WTC11 (cell line): Measurements from ENCODE around the gene MYOM1. TPM values are rescaled to one million over a fixed set of nuclear protein-coding genes. Genes with fewer than 3 reads are reported as not detected.
"Not testable (repeated sequence)": the region's sequence is repeated elsewhere in the genome, so short reads cannot be mapped to it uniquely, and the experiment has no call there.

Source experiments
- ATAC-seq: fragments of 200-7000 bp; cut with Tn5 transposase; 2 replicates; pipeline ENCODE4 v1.10.0; 2021; ENCODE audit warnings: mild to moderate bottlenecking, moderate library complexity
- CTCF ChIA-PET: fragments of 300-600 bp; sonication (Branson Sonifier 250); formaldehyde crosslinking; loops from one replicate; lab custom pipeline; 2021; ENCODE audit warnings: antibody characterized with exemption; lab: Charles Lee
- POLR2A ChIA-PET: fragments of 350-600 bp; sonication (Branson Sonifier 250); formaldehyde crosslinking; loops from one replicate; lab custom pipeline; 2021; ENCODE audit warnings: antibody characterized with exemption; lab: Charles Lee
- DNase-seq: peaks from one replicate; pipeline ENCODE4 v3.0.0; 2021; ENCODE audit warnings: low spot score
- H3K27ac Mint-ChIP-seq: 2 replicates; pipeline ENCODE4 v1.8.0; 2021; ENCODE audit warnings: mixed read lengths
- H3K27me3 Mint-ChIP-seq: 2 replicates; pipeline ENCODE4 v1.8.0; 2021; ENCODE audit warnings: low read depth, mild to moderate bottlenecking, moderate library complexity, mixed read lengths
- H3K36me3 Mint-ChIP-seq: 2 replicates; pipeline ENCODE4 v1.8.0; 2021; ENCODE audit warnings: mixed read lengths
- H3K4me1 Mint-ChIP-seq: 2 replicates; pipeline ENCODE4 v1.8.0; 2022; ENCODE audit warnings: mixed read lengths
- H3K4me3 Mint-ChIP-seq: 2 replicates; pipeline ENCODE4 v1.8.0; 2021; ENCODE audit warnings: mild to moderate bottlenecking, moderate library complexity, mixed read lengths
- H3K9me3 Mint-ChIP-seq: 2 replicates; pipeline ENCODE4 v1.8.0; 2021; ENCODE audit warnings: mixed read lengths
- AFF4 ChIP-seq: sonication (generic); formaldehyde crosslinking; IDR thresholded peaks from 2 replicates; pipeline ENCODE4 v1.8.1; 2023; ENCODE audit warnings: mild to moderate bottlenecking, missing genetic modification reagents, borderline replicate concordance
- ATF3 ChIP-seq: sonication (generic); formaldehyde crosslinking; conservative IDR thresholded peaks from 2 replicates; pipeline ENCODE4 v1.8.1; 2022; ENCODE audit warnings: mild to moderate bottlenecking, missing genetic modification reagents
- CTCF ChIP-seq: fragments of 200-600 bp; IDR thresholded peaks from 2 replicates; pipeline ENCODE4 v1.8.0; 2022; ENCODE audit warnings: antibody characterized with exemption
- E2F1 ChIP-seq: sonication (generic); formaldehyde crosslinking; IDR thresholded peaks from 2 replicates; pipeline ENCODE4 v1.8.0; 2022; ENCODE audit warnings: mild to moderate bottlenecking, missing genetic modification reagents
- ELF4 ChIP-seq: sonication (generic); formaldehyde crosslinking; IDR thresholded peaks from 2 replicates; pipeline ENCODE4 v1.8.1; 2022; ENCODE audit warnings: low read depth, mild to moderate bottlenecking, moderate library complexity, missing genetic modification reagents
- GTF2I ChIP-seq: fragments of 250-450 bp; sonication (Bioruptor Pico); conservative IDR thresholded peaks from 2 replicates; pipeline ENCODE4 v1.4.0; 2021; ENCODE audit warnings: mild to moderate bottlenecking
- IRF2 ChIP-seq: sonication (generic); formaldehyde crosslinking; IDR thresholded peaks from 2 replicates; pipeline ENCODE4 v1.8.0; 2022; ENCODE audit warnings: low read depth, missing genetic modification reagents, borderline replicate concordance
- NR1H2 ChIP-seq: sonication (generic); formaldehyde crosslinking; IDR thresholded peaks from 2 replicates; pipeline ENCODE4 v1.9.0; 2021; ENCODE audit warnings: mild to moderate bottlenecking, moderate library complexity, missing genetic modification reagents
- PRRX2 ChIP-seq: fragments of 250-450 bp; sonication (Bioruptor Pico); IDR thresholded peaks from 2 replicates; pipeline ENCODE4 v1.8.0; 2021; ENCODE audit warnings: mild to moderate bottlenecking
- SP1 ChIP-seq: sonication (generic); formaldehyde crosslinking; conservative IDR thresholded peaks from 2 replicates; pipeline ENCODE4 v1.8.1; 2022; ENCODE audit warnings: missing genetic modification reagents
- STAT6 ChIP-seq: sonication (generic); formaldehyde crosslinking; conservative IDR thresholded peaks from 2 replicates; pipeline ENCODE4 v1.8.1; 2023; ENCODE audit warnings: mild to moderate bottlenecking, low read depth, missing genetic modification reagents, moderate library complexity
- TCF7 ChIP-seq: sonication (generic); formaldehyde crosslinking; IDR thresholded peaks from 2 replicates; pipeline ENCODE4 v1.8.0; 2022; ENCODE audit warnings: mild to moderate bottlenecking, low read depth, missing genetic modification reagents, moderate library complexity
- USF2 ChIP-seq: sonication (generic); formaldehyde crosslinking; IDR thresholded peaks from 2 replicates; pipeline ENCODE4 v1.8.1; 2023; ENCODE audit warnings: mild to moderate bottlenecking, missing genetic modification reagents, moderate library complexity
- ZNF138 ChIP-seq: sonication (generic); formaldehyde crosslinking; conservative IDR thresholded peaks from 2 replicates; pipeline ENCODE4 v1.8.1; 2022; ENCODE audit warnings: mild to moderate bottlenecking, moderate library complexity, missing genetic modification reagents
- ZNF416 ChIP-seq: fragments of 250-450 bp; sonication (Bioruptor Pico); IDR thresholded peaks from 2 replicates; pipeline ENCODE4 v1.9.0; 2021; ENCODE audit warnings: mild to moderate bottlenecking, inconsistent platforms
- total RNA-seq: library from RNA; stranded (reverse); gene quantifications from 3 replicates; pipeline ENCODE4 v1.2.3, GENCODE V29; 2021
- TF ChIP-seq, protein P1 (sequence below): sonication (generic); formaldehyde crosslinking; IDR thresholded peaks from 2 replicates; pipeline ENCODE4 v1.8.0; 2022; ENCODE audit warnings: mild to moderate bottlenecking, missing genetic modification reagents

MYOM1 gene
- total RNA-seq, 1 experiment from 2014 or later, result 0.35 TPM

DNA sequence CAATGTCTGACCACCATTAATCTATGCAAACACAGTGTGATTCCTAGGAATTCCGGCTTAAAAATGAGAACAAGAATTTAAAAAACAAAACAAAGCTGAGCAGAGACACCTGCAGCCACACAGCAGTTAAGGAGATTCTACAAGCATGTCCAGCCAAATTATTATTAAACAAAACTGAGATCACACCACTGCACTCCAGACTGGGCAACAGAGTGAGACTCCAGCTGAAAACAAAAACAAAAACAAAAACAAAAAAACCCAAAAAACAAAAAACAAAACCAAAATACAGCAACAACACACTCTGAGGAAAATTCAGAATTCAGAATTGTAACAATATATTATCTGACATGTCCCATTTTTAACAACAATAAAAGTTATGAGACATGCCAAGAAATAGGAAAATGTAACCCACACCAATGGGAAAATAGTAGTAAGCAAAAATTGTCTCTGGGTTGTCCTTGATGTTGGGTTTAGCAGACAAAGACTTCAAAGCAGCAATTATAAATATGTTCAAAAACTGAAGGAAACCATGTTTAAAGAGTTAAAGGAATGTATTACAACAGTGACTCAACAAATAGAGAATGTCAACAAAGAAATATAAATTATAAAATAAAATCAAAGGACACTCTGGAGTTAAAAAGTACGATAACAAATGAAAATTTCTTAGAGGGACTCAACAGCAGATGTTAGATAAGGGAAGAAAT is 19.7 kb downstream of the MYOM1 start:
- DNase-seq (no peak), ATAC-seq (no peak)
- no peaks in the 10 kb centered on the region for H3K4me1 Mint-ChIP-seq
- peaks cover 15% of the 10 kb centered on the region for H3K9me3 Mint-ChIP-seq
- ChIA-PET POLR2A (no interaction called here), CTCF (no interaction called here)
- no peak for TF ChIP-seq ATF3 (CRISPR knock-in tag)
- TF ChIP-seq E2F1, result no peak
- TF ChIP-seq ELF4 (CRISPR knock-in tag), result no peak
- no peak for TF ChIP-seq SP1 (CRISPR knock-in tag)
- TF ChIP-seq, protein P1, sequence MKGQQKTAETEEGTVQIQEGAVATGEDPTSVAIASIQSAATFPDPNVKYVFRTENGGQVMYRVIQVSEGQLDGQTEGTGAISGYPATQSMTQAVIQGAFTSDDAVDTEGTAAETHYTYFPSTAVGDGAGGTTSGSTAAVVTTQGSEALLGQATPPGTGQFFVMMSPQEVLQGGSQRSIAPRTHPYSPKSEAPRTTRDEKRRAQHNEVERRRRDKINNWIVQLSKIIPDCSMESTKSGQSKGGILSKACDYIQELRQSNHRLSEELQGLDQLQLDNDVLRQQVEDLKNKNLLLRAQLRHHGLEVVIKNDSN (CRISPR knock-in tag), result no peak
- no peak for TF ChIP-seq ZNF416 (CRISPR knock-in tag)
- no peak for TF ChIP-seq GTF2I (CRISPR knock-in tag)
- no peak overlapping the region for H3K27ac Mint-ChIP-seq
- H3K27me3 Mint-ChIP-seq, result no peaks in the 10 kb centered on the region
- H3K36me3 Mint-ChIP-seq, result no peaks in the 10 kb centered on the region
- no peak overlapping the region for H3K4me3 Mint-ChIP-seq

DNA sequence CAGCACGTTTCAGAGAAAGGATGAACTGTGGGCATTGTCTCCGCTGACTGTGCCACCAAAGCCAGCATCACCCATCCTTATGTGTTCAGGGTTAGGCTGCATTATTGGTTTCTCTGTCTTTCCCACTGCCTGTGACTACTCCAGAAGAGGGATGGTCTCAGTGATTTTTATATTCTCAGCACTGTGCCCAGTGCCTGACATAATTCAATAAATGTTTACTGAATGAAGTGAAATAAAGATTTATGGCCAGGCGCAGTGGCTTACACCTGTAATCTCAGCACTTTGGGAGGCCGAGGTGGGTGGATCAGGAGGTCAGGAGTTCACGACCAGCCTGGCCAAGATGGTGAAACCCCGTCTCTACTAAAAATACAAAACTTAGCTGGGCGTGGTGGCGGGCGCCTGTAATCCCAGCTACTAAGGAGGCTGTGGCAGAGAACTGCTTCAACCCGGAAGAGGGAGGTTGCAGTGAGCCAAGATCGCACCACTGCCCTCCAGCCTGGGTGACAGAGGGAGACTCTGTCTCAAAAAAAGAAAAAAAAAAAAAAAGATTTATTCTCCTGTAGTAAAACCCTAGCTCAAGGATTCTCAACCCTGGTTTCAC is 21.4 kb downstream of the MYOM1 start:
- H3K9me3 Mint-ChIP-seq, ATAC-seq, H3K27ac Mint-ChIP-seq, H3K4me1 Mint-ChIP-seq, H3K27me3 Mint-ChIP-seq, H3K4me3 Mint-ChIP-seq, H3K36me3 Mint-ChIP-seq, CTCF ChIA-PET, POLR2A ChIA-PET, DNase-seq: not testable (repeated sequence)

GRCh38 chr18:3194947-3195612 is 24.7 kb downstream of the MYOM1 start:
- H3K4me1 Mint-ChIP-seq, result no peaks in the 10 kb centered on the region
- no peak for DNase-seq
- POLR2A ChIA-PET, result no interaction called here
- ATAC-seq, result no peak
- no peaks in the 10 kb centered on the region for H3K36me3 Mint-ChIP-seq
- no peaks in the 10 kb centered on the region for H3K27me3 Mint-ChIP-seq
- no peaks in the 10 kb centered on the region for H3K9me3 Mint-ChIP-seq
- CTCF ChIA-PET, result interaction anchor here (0.5 kb wide), 1 partner anchor 110 kb away, joined by 5 read pairs; no protein-coding TSS in a partner anchor
- H3K4me3 Mint-ChIP-seq, result no peak overlapping the region
- no peak overlapping the region for H3K27ac Mint-ChIP-seq
- TF ChIP-seq ZNF138 (CRISPR knock-in tag), result no peak
- TF ChIP-seq IRF2 (CRISPR knock-in tag), result no peak
- TF ChIP-seq CTCF, result no peak
- TF ChIP-seq AFF4 (CRISPR knock-in tag), result no peak
- TF ChIP-seq STAT6 (CRISPR knock-in tag), result no peak
- TF ChIP-seq PRRX2, result no peak
- TF ChIP-seq USF2 (CRISPR knock-in tag), result no peak
- TF ChIP-seq NR1H2 (CRISPR knock-in tag), result no peak
- no peak for TF ChIP-seq TCF7
- TF ChIP-seq ATF3 (CRISPR knock-in tag), result no peak
